Ectodermal cell (in vitro differentiated cells): Measurements from ENCODE around the gene REN.

Source experiments
- H3K27ac ChIP-seq: 2 replicates; pipeline ENCODE4 v1.7.0; 2013; ENCODE audit warnings: mild to moderate bottlenecking, low read depth, low read length; ENCODE audit not compliant: insufficient read depth, poor library complexity, severe bottlenecking
- H3K27me3 ChIP-seq: 2 replicates; pipeline ENCODE4 v1.7.0; 2013; ENCODE audit warnings: mild to moderate bottlenecking, low read length; ENCODE audit not compliant: insufficient read depth, control insufficient read depth, poor library complexity, severe bottlenecking
- H3K36me3 ChIP-seq: one replicate; pipeline ENCODE4 v1.7.0; 2013; ENCODE audit warnings: low read length; ENCODE audit not compliant: control insufficient read depth, insufficient read depth
- H3K4me1 ChIP-seq: one replicate; pipeline ENCODE4 v1.7.0; 2013; ENCODE audit warnings: low read length; ENCODE audit not compliant: control insufficient read depth, insufficient read depth
- H3K4me3 ChIP-seq: 2 replicates; pipeline ENCODE4 v1.7.0; 2013; ENCODE audit warnings: low read depth, low read length, control low read depth; ENCODE audit not compliant: insufficient read depth
- H3K9me3 ChIP-seq: 2 replicates; pipeline ENCODE4 v1.7.0; 2013; ENCODE audit warnings: mild to moderate bottlenecking, low read length, moderate library complexity; ENCODE audit not compliant: control insufficient read depth
- WGBS, 2 experiments: methylation state at CpG; one replicate each; pipeline ENCODE4 v1.1.7; 2013; ENCODE audit warnings: missing lambda C conversion rate in 2 of 2; 5-methylcytosine and 5-hydroxymethylcytosine counted together

The REN gene

DNA sequence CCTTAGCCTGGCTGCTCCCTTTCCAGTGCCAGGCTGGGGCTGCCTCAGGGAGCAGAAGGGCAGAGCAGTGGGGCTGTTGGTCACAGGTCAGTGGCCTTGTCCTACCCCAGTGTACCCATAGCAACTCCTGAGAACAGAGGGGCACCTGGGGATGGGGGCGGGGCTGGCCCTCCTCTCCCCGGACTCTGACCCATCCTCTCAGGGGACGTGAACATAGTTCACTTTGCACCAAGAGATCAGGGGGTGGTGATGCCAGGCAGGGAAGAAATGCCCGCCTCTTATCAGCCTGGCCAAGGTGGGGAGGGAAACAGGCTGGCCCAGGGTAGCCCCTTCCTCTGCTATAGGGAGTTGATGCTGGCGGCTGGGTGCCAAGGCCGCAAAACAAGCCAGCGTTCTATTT lies 19.2 kb downstream of the REN start:
- H3K9me3 ChIP-seq, result no peaks in the 10 kb centered on the region
- no peaks in the 10 kb centered on the region for H3K36me3 ChIP-seq
- H3K27me3 ChIP-seq, result peaks cover 24% of the 10 kb centered on the region
- H3K27ac ChIP-seq, result no peak overlapping the region
- no peak overlapping the region for H3K4me3 ChIP-seq
- peaks cover 22% of the 10 kb centered on the region for H3K4me1 ChIP-seq
- 79 to 81% methylated on average over 7 of the region's 7 CpGs for WGBS, 2 experiments

DNA sequence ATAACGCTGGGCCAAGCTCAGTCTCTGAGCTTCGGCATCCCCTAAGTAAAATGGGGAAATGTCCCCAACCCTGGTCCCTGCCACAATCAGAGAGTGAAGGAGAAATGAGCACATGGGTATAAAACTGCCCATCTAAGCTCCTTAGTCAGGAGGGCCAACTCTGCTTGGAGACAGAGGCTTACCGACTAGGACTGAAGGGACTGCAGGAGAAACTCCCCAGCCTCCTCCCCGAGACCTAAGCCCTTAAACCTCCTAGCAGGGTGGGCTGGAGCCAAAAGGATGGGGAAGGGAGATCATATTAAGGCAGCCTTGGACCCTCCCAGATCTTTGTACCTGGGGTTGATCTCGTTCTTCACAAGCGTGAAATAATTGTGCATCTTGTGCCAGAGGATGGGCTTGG lies 19.8 kb downstream of the REN start:
- H3K27me3 ChIP-seq, result peaks cover 18% of the 10 kb centered on the region
- H3K27ac ChIP-seq, result no peak overlapping the region
- no peak overlapping the region for H3K4me3 ChIP-seq
- no peaks in the 10 kb centered on the region for H3K9me3 ChIP-seq
- 88 to 94% methylated on average over 6 of the region's 6 CpGs for WGBS, 2 experiments
- no peaks in the 10 kb centered on the region for H3K36me3 ChIP-seq
- H3K4me1 ChIP-seq, result peaks cover 22% of the 10 kb centered on the region

DNA sequence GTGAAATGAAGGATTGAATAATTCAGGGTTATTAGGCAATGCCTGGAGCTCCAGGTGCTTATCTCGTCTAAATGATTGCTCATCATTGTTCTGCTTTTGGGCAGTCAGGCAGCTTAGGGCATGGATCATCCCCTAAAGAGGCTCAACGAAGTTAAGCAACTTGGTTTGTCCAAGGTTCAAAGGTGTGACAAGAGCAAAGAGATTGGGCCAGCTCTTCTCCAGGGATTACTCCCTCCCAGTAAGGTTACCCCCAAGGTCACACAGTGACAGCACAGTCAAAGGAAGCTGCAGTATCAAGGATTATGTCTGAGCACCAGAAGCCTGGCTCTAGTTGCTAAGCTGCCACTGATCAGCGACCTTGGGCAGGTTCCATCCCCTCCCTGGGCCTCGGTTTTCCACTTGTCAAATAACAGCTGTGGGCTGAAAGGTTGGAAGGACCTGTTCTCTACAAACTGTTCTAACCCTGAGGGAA lies 21.1 kb downstream of the REN start:
- Histone ChIP-seq H3K4me1 (peaks cover 15% of the 10 kb centered on the region), H3K4me3 (no peak overlapping the region), H3K27me3 (peaks cover 6% of the 10 kb centered on the region), H3K27ac (no peak overlapping the region), H3K36me3 (no peaks in the 10 kb centered on the region), H3K9me3 (no peaks in the 10 kb centered on the region)
- WGBS, 2 experiments, result 92 to 94% methylated on average over 4 of the region's 4 CpGs

DNA sequence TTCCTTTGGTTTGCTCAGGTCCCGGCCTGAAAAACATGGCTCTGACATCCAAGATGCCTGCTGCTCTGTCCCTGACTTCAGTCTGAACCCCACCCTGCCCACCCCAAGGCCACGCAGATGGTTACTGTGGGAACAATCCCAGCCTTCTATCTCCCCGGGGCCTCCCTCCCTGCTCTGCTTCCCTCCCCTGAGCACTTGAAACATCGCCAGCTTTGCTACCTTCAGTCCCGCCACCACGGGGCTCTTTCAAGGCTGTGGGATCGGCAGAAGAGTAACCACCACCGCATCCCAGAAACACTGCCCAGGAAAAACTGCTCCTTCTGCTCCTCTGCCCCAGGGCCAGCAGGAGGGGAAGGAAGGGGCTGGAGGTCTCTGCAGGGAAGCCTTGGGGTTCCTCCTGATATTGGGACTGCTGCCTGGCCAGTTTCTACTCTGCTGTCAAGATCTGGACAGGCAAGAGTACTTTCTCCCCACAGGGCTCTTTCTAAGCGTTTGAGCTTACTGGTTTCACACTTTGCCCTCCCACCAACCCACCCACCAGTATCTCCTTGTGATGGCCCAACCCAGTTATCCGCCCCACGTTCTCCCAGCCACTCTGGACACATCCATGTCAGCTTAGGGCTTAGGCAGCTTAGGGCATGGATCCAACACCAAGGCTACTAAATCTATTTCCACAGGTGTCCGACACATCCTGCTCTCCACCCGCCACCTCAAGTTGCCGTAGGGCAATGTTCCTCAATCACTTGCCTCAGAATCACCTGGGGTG lies 22.7 kb downstream of the REN start:
- Histone ChIP-seq H3K9me3 (no peaks in the 10 kb centered on the region), H3K4me3 (no peak overlapping the region), H3K27ac (no peak overlapping the region), H3K4me1 (peaks cover 15% of the 10 kb centered on the region), H3K36me3 (no peaks in the 10 kb centered on the region), H3K27me3 (peaks cover 4% of the 10 kb centered on the region)
- WGBS, 2 experiments, result 88 to 90% methylated on average over 14 of the region's 14 CpGs

DNA sequence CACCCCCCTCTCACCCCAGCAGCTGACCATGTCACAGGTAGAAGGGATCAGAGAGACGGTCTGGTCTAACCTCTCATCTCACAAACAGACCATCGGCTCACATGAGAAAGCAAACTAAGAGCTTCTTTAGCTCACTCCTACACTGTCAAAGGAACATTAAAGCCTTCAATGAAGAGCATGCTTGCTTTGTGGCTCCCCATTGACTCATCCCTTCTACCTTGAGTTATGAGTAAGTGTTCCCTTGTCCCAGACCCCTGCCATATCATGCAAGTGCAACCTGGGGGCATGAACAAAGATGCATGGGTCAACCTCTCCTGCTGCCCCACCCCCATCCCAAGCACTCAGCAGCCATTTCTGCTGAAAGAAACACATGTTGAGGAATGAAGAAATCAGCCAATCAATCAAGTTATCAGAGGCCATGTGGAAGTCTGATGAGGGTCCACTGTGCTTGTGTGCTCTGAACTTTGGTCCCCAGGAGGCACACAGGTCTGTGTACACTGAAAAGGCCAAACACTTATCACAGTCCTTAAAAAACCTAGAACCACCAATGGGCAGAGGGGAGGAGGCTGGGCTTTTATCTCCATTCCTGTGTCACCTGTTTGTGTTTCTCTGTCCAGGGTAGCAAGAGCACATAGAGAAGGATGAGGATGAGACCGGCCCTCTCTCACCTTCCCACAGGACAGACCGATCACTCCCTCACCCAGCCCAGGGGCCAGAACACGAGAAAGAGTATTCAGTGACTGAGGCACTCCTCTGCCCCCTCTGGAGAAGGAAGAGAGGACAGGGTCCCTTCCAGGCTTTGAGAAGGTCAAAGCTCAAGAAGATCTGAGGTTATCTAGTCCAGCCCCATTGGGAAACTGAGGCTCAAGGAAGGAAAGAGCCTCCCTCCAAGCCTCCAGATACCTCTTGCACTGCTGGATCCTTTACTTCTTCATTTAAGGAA lies 23.8 kb downstream of the REN start:
- Histone ChIP-seq H3K4me3 (no peak overlapping the region), H3K36me3 (no peaks in the 10 kb centered on the region), H3K27ac (no peak overlapping the region), H3K4me1 (peaks cover 7% of the 10 kb centered on the region), H3K9me3 (no peaks in the 10 kb centered on the region), H3K27me3 (peaks cover 4% of the 10 kb centered on the region)
- 78 to 87% methylated on average over 5 of the region's 5 CpGs for WGBS, 2 experiments

DNA sequence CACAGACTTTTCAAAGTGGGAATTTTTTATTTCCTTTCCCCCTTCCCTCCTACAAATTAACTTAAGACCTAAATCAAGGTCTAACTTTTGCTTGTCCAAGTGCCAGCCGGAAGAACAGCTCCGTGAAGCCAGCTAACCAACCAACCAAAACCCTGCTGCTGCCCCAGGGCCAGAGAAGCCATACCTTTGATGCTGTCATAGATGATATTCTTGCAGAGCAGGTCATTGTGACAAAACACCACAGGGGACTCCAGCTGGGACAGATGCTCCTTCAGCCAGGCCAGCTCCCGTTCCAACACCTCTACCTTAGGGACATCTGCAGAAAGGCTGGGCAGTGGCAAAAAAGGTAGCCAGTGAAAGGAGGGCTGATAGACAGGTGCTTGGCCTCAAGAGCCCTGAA lies 25.0 kb downstream of the REN start:
- Histone ChIP-seq H3K27me3 (no peaks in the 10 kb centered on the region), H3K4me1 (no peaks in the 10 kb centered on the region), H3K36me3 (no peaks in the 10 kb centered on the region), H3K4me3 (no peak overlapping the region), H3K9me3 (no peaks in the 10 kb centered on the region), H3K27ac (no peak overlapping the region)
- WGBS, 2 experiments, result 90 to 92% methylated on average over 3 of the region's 3 CpGs

DNA sequence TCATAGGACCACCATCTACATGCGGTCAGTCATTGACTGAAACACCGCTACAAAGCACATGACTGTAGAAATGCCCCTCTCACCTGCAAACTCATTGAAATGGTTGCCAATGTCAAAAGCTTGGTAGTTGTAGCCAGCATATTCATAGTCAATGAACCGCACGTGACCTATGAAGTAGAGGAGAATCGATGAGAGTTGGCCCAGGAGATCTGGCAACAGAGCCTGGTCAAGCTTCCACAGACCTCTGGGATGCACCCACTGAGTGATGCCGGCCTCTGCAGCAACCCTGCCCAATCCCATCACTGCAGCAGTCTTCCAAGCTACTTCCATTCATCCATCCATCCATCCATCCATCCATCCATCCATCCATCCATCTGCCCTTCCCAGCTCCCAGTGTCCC lies 26.2 kb downstream of the REN start:
- Histone ChIP-seq H3K9me3 (no peaks in the 10 kb centered on the region), H3K36me3 (no peaks in the 10 kb centered on the region), H3K4me1 (no peaks in the 10 kb centered on the region), H3K27me3 (no peaks in the 10 kb centered on the region), H3K4me3 (no peak overlapping the region), H3K27ac (no peak overlapping the region)
- 95 to 96% methylated on average over 6 of the region's 6 CpGs for WGBS, 2 experiments

DNA sequence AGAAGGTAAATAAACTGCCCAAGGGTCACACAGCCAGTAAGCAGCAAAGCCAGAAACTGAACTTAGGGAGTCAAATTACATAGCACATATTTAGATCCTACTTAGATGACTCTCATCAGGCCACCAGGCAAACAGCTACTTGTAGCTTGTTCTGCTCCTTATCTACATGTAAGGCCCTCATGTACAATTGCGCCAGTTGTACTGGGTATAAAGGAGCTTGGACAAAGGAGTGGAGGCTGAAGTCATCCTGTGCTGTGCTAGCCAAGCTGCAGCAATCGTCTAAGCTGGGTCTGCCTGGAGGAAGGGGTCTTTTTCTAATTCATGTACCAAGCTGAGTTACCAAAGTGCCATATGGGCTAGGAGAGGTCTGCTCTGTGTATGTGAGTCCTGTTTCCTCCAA lies 27.0 kb downstream of the REN start:
- WGBS, 2 experiments, result 95 to 98% methylated on average over 2 of the region's 2 CpGs
- H3K27ac ChIP-seq, result no peak overlapping the region
- H3K36me3 ChIP-seq, result no peaks in the 10 kb centered on the region
- no peak overlapping the region for H3K4me3 ChIP-seq
- H3K27me3 ChIP-seq, result no peaks in the 10 kb centered on the region
- no peaks in the 10 kb centered on the region for H3K9me3 ChIP-seq
- H3K4me1 ChIP-seq, result no peaks in the 10 kb centered on the region

DNA sequence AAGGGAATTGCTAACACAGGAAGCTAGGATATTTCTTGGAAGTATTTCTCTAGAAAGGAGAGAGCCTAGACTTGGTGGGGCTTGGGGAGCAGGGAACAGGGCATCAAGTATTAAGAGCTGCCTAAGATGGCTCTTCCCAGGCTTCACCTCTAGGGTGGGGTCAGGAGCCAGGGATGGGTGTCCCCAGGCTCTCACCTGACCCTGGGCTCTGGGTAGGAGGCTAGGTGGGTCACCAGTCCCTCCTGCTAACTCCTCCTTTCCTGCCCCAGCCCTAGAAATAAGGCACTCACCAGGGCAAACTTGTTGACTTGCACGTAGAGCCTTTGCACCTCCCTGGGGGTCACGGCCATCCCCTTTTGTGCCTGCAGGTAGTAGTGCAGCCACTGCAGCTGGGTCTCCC lies 29.3 kb downstream of the REN start:
- Histone ChIP-seq H3K27ac (no peak overlapping the region), H3K27me3 (no peaks in the 10 kb centered on the region), H3K4me3 (no peak overlapping the region), H3K36me3 (no peaks in the 10 kb centered on the region), H3K4me1 (no peaks in the 10 kb centered on the region), H3K9me3 (no peaks in the 10 kb centered on the region)
- 74 to 81% methylated on average over 2 of the region's 2 CpGs for WGBS, 2 experiments

DNA sequence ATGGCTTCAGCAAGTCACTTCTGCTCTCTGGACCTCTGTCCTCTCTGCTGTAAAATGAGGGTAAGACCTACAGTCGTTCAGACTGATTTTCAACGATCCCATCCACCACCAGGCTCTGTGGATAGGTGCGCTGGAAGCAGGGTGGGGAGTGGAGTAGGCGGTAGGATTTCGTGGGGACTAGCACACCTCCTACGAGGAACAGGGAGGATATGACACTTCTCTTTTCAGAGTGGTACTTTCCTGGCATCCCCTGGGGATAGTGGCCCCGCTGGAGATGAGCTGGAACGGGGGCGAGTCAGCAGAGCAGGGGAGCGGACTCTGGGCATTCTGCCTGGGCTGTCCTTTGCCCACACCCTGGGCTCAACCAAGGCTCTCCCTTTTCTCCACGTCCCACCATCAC lies 32.0 kb downstream of the REN start:
- Histone ChIP-seq H3K4me3 (no peak overlapping the region), H3K36me3 (no peaks in the 10 kb centered on the region), H3K27ac (no peak overlapping the region), H3K9me3 (no peaks in the 10 kb centered on the region), H3K27me3 (no peaks in the 10 kb centered on the region), H3K4me1 (no peaks in the 10 kb centered on the region)
- 86 to 88% methylated on average over 11 of the region's 11 CpGs for WGBS, 2 experiments
